ENCODE measurements around the gene DDC.

- TF ChIP-seq EZH2 (IDR thresholded peaks at IDR 0.05; ENCODE audit: low read length) (no peak), CTCF (optimal IDR thresholded peaks at IDR 0.05 in 1 of 3, IDR thresholded peaks at IDR 0.05 in 1 of 3, conservative IDR thresholded peaks at IDR 0.05 in 1 of 3; ENCODE audit: extremely low read depth in 1 of 3, insufficient read depth in 2 of 3, low read length in 3 of 3) (no peak)
Observed at GRCh38 chr7:50591098-50591479, 25.9 kb upstream of the DDC start.

Measured in keratinocyte (primary cell).